Occipital lobe (tissue), 2 donors: Measurements from ENCODE around the gene AKNA. TPM values are rescaled to one million over a fixed set of nuclear protein-coding genes. Genes with fewer than 3 reads are reported as not detected.
"Not testable (repeated sequence)": the region's sequence is repeated elsewhere in the genome, so short reads cannot be mapped to it uniquely, and the experiment has no call there.

Source experiments
- DNase-seq: peaks from one replicate; lab custom pipeline; 2025; lab: John Stamatoyannopoulos, UW
- total RNA-seq: library from RNA; depleted of rRNA; stranded (reverse); fragments of >200 nt; gene quantifications from one replicate; pipeline ENCODE4 v1.2.3, GENCODE V29; 2014

The AKNA gene
- total RNA-seq, 1 donor from 2014 or later = 3.3 TPM

GRCh38 chr9:114322831-114323531, 64.8 kb downstream of the AKNA start, which contains the start of gene ORM1:
Gene ORM1 (plus strand): TSS chr9:114323098. CDS start chr9:114323134, 36 bp downstream.
- DNase-seq = not testable (repeated sequence)

GRCh38 chr9:114322160-114322818, 65.5 kb downstream of the AKNA start:
- not testable (repeated sequence) for DNase-seq

- DNase-seq = no peak
Observed at GRCh38 chr9:114321759-114322158, 66.0 kb downstream of the AKNA start.

- not testable (repeated sequence) for DNase-seq
Observed at GRCh38 chr9:114320710-114321109, 67.1 kb downstream of the AKNA start.

GRCh38 chr9:114319147-114319546, 68.6 kb downstream of the AKNA start:
- DNase-seq = no peak

GRCh38 chr9:114318416-114318815, 69.4 kb downstream of the AKNA start:
- DNase-seq = no peak

GRCh38 chr9:114317665-114318357, 70.0 kb downstream of the AKNA start:
- no peak for DNase-seq

GRCh38 chr9:114316605-114317230, 71.1 kb downstream of the AKNA start:
- no peak for DNase-seq

GRCh38 chr9:114315723-114316363, 71.9 kb downstream of the AKNA start:
- DNase-seq = no peak

GRCh38 chr9:114314881-114315722, 72.7 kb downstream of the AKNA start:
- DNase-seq = no peak

GRCh38 chr9:114314256-114314867, 73.4 kb downstream of the AKNA start:
- no peak for DNase-seq

GRCh38 chr9:114313186-114313585, 74.6 kb downstream of the AKNA start:
- no peak for DNase-seq

GRCh38 chr9:114312513-114312875, 75.3 kb downstream of the AKNA start:
- no peak for DNase-seq

- no peak for DNase-seq
Observed at GRCh38 chr9:114311571-114312512, 75.9 kb downstream of the AKNA start.

GRCh38 chr9:114310471-114311450, 77.0 kb downstream of the AKNA start:
- DNase-seq = no peak

GRCh38 chr9:114309096-114309495, 78.7 kb downstream of the AKNA start:
- DNase-seq = no peak

GRCh38 chr9:114308361-114308950, 79.3 kb downstream of the AKNA start:
- DNase-seq = no peak
